ENCODE measurements around the gene KCNJ6.

GRCh38 chr21:37749132-37749531 is 167.1 kb downstream of the KCNJ6 start:
- TF ChIP-seq ZC3H10 (CRISPR knock-in tag; IDR thresholded peaks at IDR 0.05), result no peak
- TF ChIP-seq PPARA (CRISPR knock-in tag; IDR thresholded peaks at IDR 0.05; ENCODE audit: borderline replicate concordance), result no peak
- TF ChIP-seq, protein P1, sequence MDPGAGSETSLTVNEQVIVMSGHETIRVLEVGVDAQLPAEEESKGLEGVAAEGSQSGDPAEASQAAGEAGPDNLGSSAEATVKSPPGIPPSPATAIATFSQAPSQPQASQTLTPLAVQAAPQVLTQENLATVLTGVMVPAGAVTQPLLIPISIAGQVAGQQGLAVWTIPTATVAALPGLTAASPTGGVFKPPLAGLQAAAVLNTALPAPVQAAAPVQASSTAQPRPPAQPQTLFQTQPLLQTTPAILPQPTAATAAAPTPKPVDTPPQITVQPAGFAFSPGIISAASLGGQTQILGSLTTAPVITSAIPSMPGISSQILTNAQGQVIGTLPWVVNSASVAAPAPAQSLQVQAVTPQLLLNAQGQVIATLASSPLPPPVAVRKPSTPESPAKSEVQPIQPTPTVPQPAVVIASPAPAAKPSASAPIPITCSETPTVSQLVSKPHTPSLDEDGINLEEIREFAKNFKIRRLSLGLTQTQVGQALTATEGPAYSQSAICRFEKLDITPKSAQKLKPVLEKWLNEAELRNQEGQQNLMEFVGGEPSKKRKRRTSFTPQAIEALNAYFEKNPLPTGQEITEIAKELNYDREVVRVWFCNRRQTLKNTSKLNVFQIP (CRISPR knock-in tag; IDR thresholded peaks at IDR 0.05; ENCODE audit: borderline replicate concordance, low read depth), result no peak
- TF ChIP-seq ZFP3 (CRISPR knock-in tag; IDR thresholded peaks at IDR 0.05), result no peak
- no peak for TF ChIP-seq TSHZ2 (CRISPR knock-in tag; IDR thresholded peaks at IDR 0.05)
- TF ChIP-seq RARB (CRISPR knock-in tag; IDR thresholded peaks at IDR 0.05), result no peak
- TF ChIP-seq SNAI2 (CRISPR knock-in tag; IDR thresholded peaks at IDR 0.05), result no peak
- TF ChIP-seq ZNF8 (CRISPR knock-in tag; IDR thresholded peaks at IDR 0.05), result no peak
- TF ChIP-seq ZFP30 (CRISPR knock-in tag; IDR thresholded peaks at IDR 0.05), result no peak
- no peak for TF ChIP-seq ZNF565 (CRISPR knock-in tag; conservative IDR thresholded peaks at IDR 0.05; ENCODE audit: low read depth)
- TF ChIP-seq CSDC2 (CRISPR knock-in tag; IDR thresholded peaks at IDR 0.05), result no peak
- TF ChIP-seq CSRNP3 (CRISPR knock-in tag; IDR thresholded peaks at IDR 0.05), result no peak

Measured in SK-N-SH treated with all-trans-retinoic acid at 6 μM for 48 hours (cell line).